GM21360 (cell line): ENCODE results near the gene HILPDA.
A peak's percentile ranks its signal among the peaks of the same experiment; 100 is the strongest.
"Not testable (repeated sequence)": the region's sequence is repeated elsewhere in the genome, so short reads cannot be mapped to it uniquely, and the experiment has no call there.

ENCODE experiments used
- ATAC-seq: cut with Tn5 transposase; IDR thresholded peaks from one replicate; pipeline ENCODE4 v1.9.1; 2021; ENCODE audit warnings: mild to moderate bottlenecking, moderate library complexity; ENCODE audit not compliant: unreplicated experiment

HILPDA gene

GRCh38 chr7:128459394-128459878 lies 3.8 kb downstream of the HILPDA start:
- peak; percentile 33 for ATAC-seq

- ATAC-seq, result no peak
Observed at GRCh38 chr7:128462460-128462859, 6.8 kb downstream of the HILPDA start.

GRCh38 chr7:128463345-128463744 lies 7.7 kb downstream of the HILPDA start:
- not testable (repeated sequence) for ATAC-seq

- not testable (repeated sequence) for ATAC-seq
Observed at GRCh38 chr7:128463933-128464332, 8.3 kb downstream of the HILPDA start.

- ATAC-seq, result not testable (repeated sequence)
Observed at GRCh38 chr7:128466871-128467270, 11.2 kb downstream of the HILPDA start.

- ATAC-seq, result peak; percentile 91
Observed at GRCh38 chr7:128476402-128477335, 21.0 kb downstream of the HILPDA start, which contains the start of gene METTL2B. Gene METTL2B, plus strand, starts transcription at chr7:128476748. Its CDS starts 18 bp downstream, at chr7:128476766.

GRCh38 chr7:128477336-128477690 lies 21.6 kb downstream of the HILPDA start:
- ATAC-seq, result not testable (repeated sequence)

GRCh38 chr7:128479082-128479481 lies 23.4 kb downstream of the HILPDA start:
- not testable (repeated sequence) for ATAC-seq

GRCh38 chr7:128488134-128488533 lies 32.5 kb downstream of the HILPDA start:
- ATAC-seq, result not testable (repeated sequence)

- ATAC-seq, result no peak
Observed at GRCh38 chr7:128497405-128497804, 41.7 kb downstream of the HILPDA start.

GRCh38 chr7:128505416-128505815 lies 49.7 kb downstream of the HILPDA start:
- not testable (repeated sequence) for ATAC-seq

GRCh38 chr7:128506819-128507218 lies 51.1 kb downstream of the HILPDA start:
- ATAC-seq, result peak; percentile 35

- ATAC-seq, result peak; percentile 52
Observed at GRCh38 chr7:128507321-128507993, 51.8 kb downstream of the HILPDA start.
